GM10266 (cell line): ENCODE data around the gene ULBP1.
A peak's percentile ranks its signal among the peaks of the same experiment; 100 is the strongest.
"Not testable (repeated sequence)": the region's sequence is repeated elsewhere in the genome, so short reads cannot be mapped to it uniquely, and the experiment has no call there.

Experiments
- DNase-seq: peaks from one replicate; pipeline ENCODE4 v3.0.0; 2012; ENCODE audit errors: extremely low spot score
- CTCF ChIP-seq: IDR thresholded peaks from 2 replicates; pipeline ENCODE4 v1.5.1; 2012; ENCODE audit warnings: mild to moderate bottlenecking, low read depth; ENCODE audit not compliant: control insufficient read depth, insufficient read depth; ENCODE audit errors: missing control alignments

Gene ULBP1

GRCh38 chr6:149991838-149992237 is 28.1 kb downstream of the ULBP1 start:
- TF ChIP-seq CTCF = no peak
- DNase-seq = no peak

GRCh38 chr6:149995235-149995750 is 31.6 kb downstream of the ULBP1 start:
- TF ChIP-seq CTCF = no peak
- no peak for DNase-seq

- no peak for DNase-seq
- TF ChIP-seq CTCF = no peak
Observed at GRCh38 chr6:149995971-149996370, 32.2 kb downstream of the ULBP1 start.

- TF ChIP-seq CTCF = no peak
- no peak for DNase-seq
Observed at GRCh38 chr6:149999636-150000035, 35.9 kb downstream of the ULBP1 start.

GRCh38 chr6:150001295-150002008 is 37.7 kb downstream of the ULBP1 start:
- peak; percentile 68 for DNase-seq
- no peak for TF ChIP-seq CTCF

GRCh38 chr6:150002710-150003109 is 39.0 kb downstream of the ULBP1 start:
- no peak for DNase-seq
- no peak for TF ChIP-seq CTCF

- not testable (repeated sequence) for DNase-seq
Observed at GRCh38 chr6:150003599-150003998, 39.9 kb downstream of the ULBP1 start.
